AG09309 (cell line): ENCODE data around the gene TAGLN2.

Source experiments
- DNase-seq: peaks from one replicate; pipeline ENCODE4 v3.0.0-alpha.2; 2010; ENCODE audit warnings: low read depth
- H3K4me3 ChIP-seq: 2 replicates; pipeline ENCODE4 v1.5.1; 2011; ENCODE audit warnings: mild to moderate bottlenecking, low read depth, low read length, moderate library complexity; ENCODE audit not compliant: control insufficient read depth
- TF ChIP-seq, protein P1 (sequence below): IDR thresholded peaks from 2 replicates; pipeline ENCODE4 v1.5.1; 2011; ENCODE audit warnings: mild to moderate bottlenecking, low read depth, low read length, inconsistent platforms; ENCODE audit not compliant: insufficient read depth, control insufficient read depth; ENCODE audit errors: missing control alignments

Gene TAGLN2

DNA sequence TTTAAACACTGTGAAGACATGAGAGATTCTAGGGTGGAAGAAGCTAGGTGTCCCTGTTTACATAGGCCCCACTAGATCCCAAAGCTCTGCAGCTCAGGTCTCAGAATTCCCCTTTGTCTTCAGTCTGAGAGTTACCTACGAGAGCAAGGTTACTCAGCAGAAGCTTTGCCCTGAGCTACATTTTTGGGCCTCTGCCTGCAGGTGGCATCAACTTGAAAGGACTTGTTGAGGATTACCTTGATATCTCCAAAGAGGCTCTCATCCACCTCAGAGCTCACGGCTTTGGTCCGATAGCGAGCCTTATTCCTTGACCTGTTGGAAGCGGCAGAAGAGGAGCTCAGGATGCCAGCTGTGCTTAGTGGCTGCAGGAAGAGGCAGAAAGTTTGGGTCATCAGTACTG lies 32.4 kb downstream of the TAGLN2 start:
- no peak for DNase-seq
- H3K4me3 ChIP-seq, result no peak overlapping the region
- TF ChIP-seq, protein P1, sequence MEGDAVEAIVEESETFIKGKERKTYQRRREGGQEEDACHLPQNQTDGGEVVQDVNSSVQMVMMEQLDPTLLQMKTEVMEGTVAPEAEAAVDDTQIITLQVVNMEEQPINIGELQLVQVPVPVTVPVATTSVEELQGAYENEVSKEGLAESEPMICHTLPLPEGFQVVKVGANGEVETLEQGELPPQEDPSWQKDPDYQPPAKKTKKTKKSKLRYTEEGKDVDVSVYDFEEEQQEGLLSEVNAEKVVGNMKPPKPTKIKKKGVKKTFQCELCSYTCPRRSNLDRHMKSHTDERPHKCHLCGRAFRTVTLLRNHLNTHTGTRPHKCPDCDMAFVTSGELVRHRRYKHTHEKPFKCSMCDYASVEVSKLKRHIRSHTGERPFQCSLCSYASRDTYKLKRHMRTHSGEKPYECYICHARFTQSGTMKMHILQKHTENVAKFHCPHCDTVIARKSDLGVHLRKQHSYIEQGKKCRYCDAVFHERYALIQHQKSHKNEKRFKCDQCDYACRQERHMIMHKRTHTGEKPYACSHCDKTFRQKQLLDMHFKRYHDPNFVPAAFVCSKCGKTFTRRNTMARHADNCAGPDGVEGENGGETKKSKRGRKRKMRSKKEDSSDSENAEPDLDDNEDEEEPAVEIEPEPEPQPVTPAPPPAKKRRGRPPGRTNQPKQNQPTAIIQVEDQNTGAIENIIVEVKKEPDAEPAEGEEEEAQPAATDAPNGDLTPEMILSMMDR, result no peak

DNA sequence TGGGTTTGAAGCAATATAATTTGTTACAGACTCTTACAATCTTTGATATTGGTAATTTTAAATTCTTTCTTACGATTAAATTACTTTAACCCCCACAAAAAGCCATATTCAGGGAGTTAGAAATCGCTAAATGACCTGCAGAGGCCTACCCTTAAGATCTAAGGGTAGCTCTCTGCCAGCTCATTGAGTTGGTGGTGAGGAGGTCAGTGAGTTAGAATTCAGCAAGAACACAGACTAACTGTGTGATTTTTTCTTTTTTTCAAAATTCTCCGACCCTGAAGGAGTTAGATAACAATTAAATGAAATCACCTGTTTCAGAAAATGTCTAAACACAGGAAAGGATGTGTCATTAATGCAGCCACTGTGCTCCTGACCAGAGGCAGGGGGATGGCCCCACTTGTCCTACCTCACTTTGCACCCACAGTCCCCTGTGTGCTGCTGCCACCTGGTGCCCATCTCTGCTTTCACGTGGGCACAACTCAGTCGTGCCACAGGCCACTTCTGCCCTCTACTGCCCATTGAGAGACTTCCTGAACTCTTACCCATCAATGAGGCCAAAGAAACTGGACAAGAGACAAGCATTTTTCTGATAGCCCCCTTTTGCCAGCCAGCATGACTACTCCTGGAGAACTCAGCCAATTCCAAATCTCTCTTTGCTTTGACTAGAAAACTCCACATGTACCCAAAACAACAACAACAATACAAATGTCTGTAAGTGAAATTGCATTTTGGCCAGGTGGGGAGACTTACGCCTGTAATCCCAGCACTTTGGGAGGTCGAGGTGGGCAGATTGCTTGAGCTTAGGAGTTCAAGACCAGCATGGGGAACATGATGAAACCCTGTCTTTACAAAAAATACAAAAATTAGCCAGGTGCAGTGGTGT lies 33.8 kb downstream of the TAGLN2 start:
- DNase-seq, result peak; percentile 61
- TF ChIP-seq, protein P1, result peak; percentile 100
- no peak overlapping the region for H3K4me3 ChIP-seq

DNA sequence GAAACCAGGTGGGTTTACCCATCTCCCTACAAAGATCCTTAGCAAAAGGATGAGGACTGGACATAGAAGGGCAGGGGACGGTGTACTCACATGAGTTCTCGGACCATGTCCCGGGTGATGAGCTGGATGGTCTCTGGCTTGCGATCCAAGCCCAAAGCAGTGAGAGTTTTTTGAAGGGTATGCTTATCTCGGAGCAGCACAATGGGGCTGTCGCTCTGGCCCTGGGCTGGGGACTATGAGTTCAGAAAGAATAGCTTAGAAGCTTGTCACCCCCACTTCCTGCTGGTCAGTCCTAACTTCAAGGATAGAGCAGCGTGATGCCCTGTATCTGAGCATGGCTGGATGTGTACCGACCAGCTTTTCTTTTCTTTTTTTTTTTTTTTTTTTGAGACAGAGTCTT lies 34.9 kb downstream of the TAGLN2 start:
- DNase-seq, result no peak
- no peak overlapping the region for H3K4me3 ChIP-seq
- TF ChIP-seq, protein P1, result no peak

DNA sequence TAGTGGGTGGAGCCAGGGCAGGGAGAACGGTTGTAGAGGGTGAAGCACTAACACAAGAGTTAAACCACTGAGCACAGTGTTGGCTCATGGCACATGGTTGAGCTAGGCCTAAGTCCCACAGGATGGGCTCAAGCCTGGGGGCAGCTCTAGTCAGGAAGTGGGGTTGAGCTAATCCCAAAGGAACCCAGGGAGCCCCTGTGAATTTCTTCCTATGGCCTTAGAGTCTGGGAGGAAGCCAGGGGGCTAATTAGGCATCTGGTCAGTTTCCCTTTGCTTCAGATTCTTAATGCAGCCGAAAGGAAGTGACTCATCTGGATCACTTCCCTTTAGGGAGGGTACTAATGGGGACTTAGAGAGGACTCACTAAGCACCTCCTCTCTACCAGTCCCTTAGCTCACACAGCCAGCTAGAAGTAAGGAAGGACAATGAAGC lies 35.5 kb downstream of the TAGLN2 start:
- H3K4me3 ChIP-seq, result no peak overlapping the region
- TF ChIP-seq, protein P1, result no peak
- peak; percentile 82 for DNase-seq

DNA sequence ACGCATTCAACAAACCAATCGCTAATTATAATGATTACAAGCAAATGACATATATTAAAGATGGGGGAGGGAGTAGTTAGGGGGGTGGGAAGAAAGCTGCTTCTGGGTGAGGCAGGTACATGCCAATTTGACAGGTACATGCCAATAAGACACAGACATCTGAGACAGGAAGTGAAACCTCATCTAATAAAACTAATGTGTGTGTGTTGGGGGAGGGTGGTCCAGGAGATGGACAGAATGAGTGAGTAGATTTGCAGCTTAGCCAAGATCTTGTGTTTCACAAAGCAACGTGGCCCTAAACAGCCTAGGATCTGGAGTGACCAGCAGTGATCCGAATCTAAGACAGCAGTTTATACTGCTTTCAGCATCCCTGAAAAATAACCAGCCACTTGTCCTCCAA lies 36.1 kb downstream of the TAGLN2 start:
- TF ChIP-seq, protein P1, result no peak
- no peak for DNase-seq
- no peak overlapping the region for H3K4me3 ChIP-seq

DNA sequence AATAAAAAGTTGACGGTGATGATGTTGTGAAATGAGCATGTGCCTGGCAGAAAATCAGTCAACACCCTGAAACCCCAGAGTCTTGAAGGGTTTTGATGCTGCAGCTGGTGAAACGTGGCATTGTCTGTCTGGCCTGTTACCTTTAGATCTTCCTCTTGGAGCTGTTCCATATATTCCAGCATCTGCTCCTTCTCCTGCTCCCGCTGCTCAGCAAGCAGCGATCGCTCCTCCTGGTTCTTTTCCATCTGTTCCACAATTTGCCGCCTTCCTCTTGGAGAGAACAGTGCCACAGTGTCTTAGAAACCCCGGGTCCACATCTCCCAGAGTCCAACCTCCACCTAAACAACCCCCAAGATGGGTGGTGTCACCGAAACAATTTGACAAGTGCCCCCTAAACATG lies 41.0 kb downstream of the TAGLN2 start:
- TF ChIP-seq, protein P1, result no peak
- DNase-seq, result no peak
- no peak overlapping the region for H3K4me3 ChIP-seq
